Stomach (tissue), 4 donors: ENCODE results near the gene ARL6IP5.

Experiments used
- CTCF ChIP-seq, 7 experiments: fragments of 450-650 bp in 4 of 7; fragments of 200-600 bp in 3 of 7; sonication (generic) in 3 of 7; IDR thresholded peaks; one replicate each; pipeline ENCODE4 v1.5.1; 2016 to 2019; ENCODE audit warnings: antibody characterized with exemption in 7 of 7, control low read depth in 2 of 7, mild to moderate bottlenecking in 1 of 7
- POLR2A ChIP-seq, 4 donors: fragments of 450-650 bp; IDR thresholded peaks; one replicate each; pipeline ENCODE4 v1.6.1; 2016; ENCODE audit warnings: antibody characterized with exemption in 4 of 4, control low read depth in 2 of 4, mild to moderate bottlenecking in 1 of 4, moderate library complexity in 1 of 4
- POLR2AphosphoS5 ChIP-seq, 3 donors: sonication (generic); formaldehyde crosslinking; IDR thresholded peaks; one replicate each; pipeline ENCODE4 v1.6.1; 2016; ENCODE audit warnings: antibody characterized with exemption in 3 of 3

- no peak for TF ChIP-seq CTCF (IDR thresholded peaks at IDR 0.05)
- no peak for TF ChIP-seq POLR2A (IDR thresholded peaks at IDR 0.05)
- TF ChIP-seq POLR2AphosphoS5 (IDR thresholded peaks at IDR 0.05): no peak
These were observed 64.8 kb downstream of the ARL6IP5 start for GRCh38 chr3:69149586-69149985.
